Psoas muscle (tissue), 8 donors: ENCODE results near the gene INKA2. TPM values are rescaled to one million over a fixed set of nuclear protein-coding genes. Genes with fewer than 3 reads are reported as not detected.

Experiments used
- ATAC-seq, 4 donors: fragments of 200-7000 bp; cut with Tn5 transposase; one replicate each; pipeline ENCODE4 v1.9.1; 2020; ENCODE audit warnings: moderate library complexity in 3 of 4, mild to moderate bottlenecking in 2 of 4
- DNase-seq, 2 donors: peaks; one replicate each; pipeline ENCODE4 v3.0.0-alpha.2; 2020
- H3K27ac ChIP-seq: fragments of 200-600 bp; one replicate; pipeline ENCODE4 v1.8.0; 2022
- H3K27me3 ChIP-seq, 3 donors: fragments of 200-600 bp in 1 of 3; one replicate each; pipeline versions ENCODE4 v1.6.1 to v1.8.0; 2013 to 2022; ENCODE audit warnings: low read length in 2 of 3, mild to moderate bottlenecking in 2 of 3, moderate library complexity in 1 of 3; ENCODE audit not compliant: insufficient read depth in 3 of 3
- H3K36me3 ChIP-seq, 2 donors: fragments of 200-600 bp in 1 of 2; one replicate each; pipeline versions ENCODE4 v1.6.1 to v1.8.0; 2013 to 2022; ENCODE audit warnings: low read depth in 1 of 2, mild to moderate bottlenecking in 1 of 2, moderate library complexity in 1 of 2; ENCODE audit not compliant: insufficient read depth in 1 of 2
- H3K4me1 ChIP-seq: fragments of 200-600 bp; one replicate; pipeline ENCODE4 v1.8.0; 2022
- H3K4me3 ChIP-seq: fragments of 200-600 bp; one replicate; pipeline ENCODE4 v1.8.0; 2022; ENCODE audit warnings: mild to moderate bottlenecking
- H3K9me3 ChIP-seq: fragments of 200-600 bp; one replicate; pipeline ENCODE4 v1.8.0; 2022
- CTCF ChIP-seq: fragments of 200-600 bp; IDR thresholded peaks from one replicate; pipeline ENCODE4 v1.8.0; 2022; ENCODE audit warnings: antibody characterized with exemption
- WGBS, 3 donors: extraction: QIAGEN DNeasy Blood & Tissue Kit; methylation state at CpG; one replicate each; pipeline versions ENCODE4 v1.1.6 to v1.1.7; 2013; 5-methylcytosine and 5-hydroxymethylcytosine counted together
- intact Hi-C, 2 donors: fragments of 100-400 bp; cut with DNase I; formaldehyde crosslinking; loops; one replicate each; pipeline versions ENCODE4 v1.11.0 to v1.14.2; 2022
- polyA plus RNA-seq, 3 donors: library from polyadenylated mRNA; stranded (reverse); fragments of 200-250 nt; gene quantifications; one replicate each; pipeline ENCODE4 v1.2.3, GENCODE V29; 2013
- total RNA-seq, 4 donors: library from RNA; stranded (reverse); fragmentation: NEBNext Ultra II Directional in 2 of 4; extraction: Animal tissue kit (Norgen Biotek cat#: 25700) in 2 of 4; gene quantifications; one replicate each; pipeline versions ENCODE4 v1.2.1 to v1.2.4, GENCODE V29; 2021 to 2023
- donor health status: healthy with polysubstance abuse.
- donor health status: DM: no; HTN: no; CAD: no; lungs with moderate emphysema.
- donor health status: Bipolar disorder and iron deficiency.
- donor health status: healthy.
- donor health status: DM: yes; HTN: yes; CAD: no.
- donor health status: DM: no; HTN: no; CAD: no.
- donor health status: DM: no; HTN: no; CAD: no.
- donor health status: DM: yes; HTN: yes; CAD: no.

The INKA2 gene
- total and polyA plus RNA-seq, 7 donors = 1.6 to 15.0 (median 7.4) TPM

GRCh38 chr1:111727056-111727455 lies 12.1 kb downstream of the INKA2 start:
- intact Hi-C loops = no loop called here
- H3K27me3 ChIP-seq = no peaks in the 10 kb centered on the region
- H3K9me3 ChIP-seq = no peaks in the 10 kb centered on the region
- peaks cover 78% of the 10 kb centered on the region for H3K4me1 ChIP-seq
- 78 to 86% (median 80%) methylated on average over 18 of the region's 18 CpGs for WGBS, 3 donors
- no peak overlapping the region for H3K4me3 ChIP-seq
- no peak for DNase-seq
- no peak for ATAC-seq
- TF ChIP-seq CTCF = no peak
- H3K27ac ChIP-seq = no peak overlapping the region
- peaks cover 0 to 10% of the 10 kb centered on the region in 2 donors for H3K36me3 ChIP-seq

- DNase-seq = peak; percentile 58 to 90
- 10 to 17% (median 17%) methylated on average over 5 of the region's 5 CpGs for WGBS, 3 donors
- no peak for TF ChIP-seq CTCF
- Histone ChIP-seq H3K4me3 (no peak overlapping the region), H3K4me1 (peaks cover 78% of the 10 kb centered on the region), H3K9me3 (no peaks in the 10 kb centered on the region), H3K27ac (peak overlapping the region; percentile 71), H3K36me3 (peaks cover 0 to 10% of the 10 kb centered on the region in 2 donors), H3K27me3 (no peaks in the 10 kb centered on the region)
- ATAC-seq = peak; percentile 67 to 79 (median 74)
- intact Hi-C loops = no loop called here
Measured at GRCh38 chr1:111725192-111725591, 14.0 kb downstream of the INKA2 start.

- no peak for ATAC-seq
- H3K27ac ChIP-seq = no peak overlapping the region
- H3K36me3 ChIP-seq = peaks cover 0 to 10% of the 10 kb centered on the region in 2 donors
- whole genome bisulfite sequencing, 3 donors = 20 to 43% (median 30%) methylated on average over 1 of the region's 1 CpG
- no peaks in the 10 kb centered on the region for H3K9me3 ChIP-seq
- H3K27me3 ChIP-seq = no peaks in the 10 kb centered on the region
- TF ChIP-seq CTCF = no peak
- H3K4me3 ChIP-seq = no peak overlapping the region
- intact Hi-C loops = no loop called here
- H3K4me1 ChIP-seq = peaks cover 78% of the 10 kb centered on the region
- no peak for DNase-seq
Measured at GRCh38 chr1:111723871-111724270, 15.3 kb downstream of the INKA2 start.

- H3K27ac ChIP-seq = peak overlapping the region; percentile 4
Measured at GRCh38 chr1:111723091-111723806, 15.9 kb downstream of the INKA2 start.

More at GRCh38 chr1:111723091-111723806, 15.9 kb downstream of the INKA2 start:
- no peaks in the 10 kb centered on the region for H3K9me3 ChIP-seq
- TF ChIP-seq CTCF = no peak
- peaks cover 74% of the 10 kb centered on the region for H3K4me1 ChIP-seq
- H3K4me3 ChIP-seq = no peak overlapping the region
- H3K36me3 ChIP-seq = peaks cover 0 to 10% of the 10 kb centered on the region in 2 donors
- WGBS, 3 donors = 77 to 89% (median 78%) methylated on average over 7 of the region's 7 CpGs
- intact Hi-C loops = no loop called here
- H3K27me3 ChIP-seq = no peaks in the 10 kb centered on the region
- no peak for ATAC-seq
- no peak for DNase-seq
